WTC11 (cell line): ENCODE measurements around the gene PHC2. TPM values are rescaled to one million over a fixed set of nuclear protein-coding genes. Genes with fewer than 3 reads are reported as not detected.

Source experiments
- ATAC-seq: fragments of 200-7000 bp; cut with Tn5 transposase; 2 replicates; pipeline ENCODE4 v1.10.0; 2021; ENCODE audit warnings: mild to moderate bottlenecking, moderate library complexity
- CTCF ChIA-PET: fragments of 300-600 bp; sonication (Branson Sonifier 250); formaldehyde crosslinking; loops from one replicate; lab custom pipeline; 2021; ENCODE audit warnings: antibody characterized with exemption; lab: Charles Lee
- POLR2A ChIA-PET: fragments of 350-600 bp; sonication (Branson Sonifier 250); formaldehyde crosslinking; loops from one replicate; lab custom pipeline; 2021; ENCODE audit warnings: antibody characterized with exemption; lab: Charles Lee
- DNase-seq: peaks from one replicate; pipeline ENCODE4 v3.0.0; 2021; ENCODE audit warnings: low spot score
- H3K27ac Mint-ChIP-seq: 2 replicates; pipeline ENCODE4 v1.8.0; 2021; ENCODE audit warnings: mixed read lengths
- H3K27me3 Mint-ChIP-seq: 2 replicates; pipeline ENCODE4 v1.8.0; 2021; ENCODE audit warnings: low read depth, mild to moderate bottlenecking, moderate library complexity, mixed read lengths
- H3K36me3 Mint-ChIP-seq: 2 replicates; pipeline ENCODE4 v1.8.0; 2021; ENCODE audit warnings: mixed read lengths
- H3K4me1 Mint-ChIP-seq: 2 replicates; pipeline ENCODE4 v1.8.0; 2022; ENCODE audit warnings: mixed read lengths
- H3K4me3 Mint-ChIP-seq: 2 replicates; pipeline ENCODE4 v1.8.0; 2021; ENCODE audit warnings: mild to moderate bottlenecking, moderate library complexity, mixed read lengths
- H3K9me3 Mint-ChIP-seq: 2 replicates; pipeline ENCODE4 v1.8.0; 2021; ENCODE audit warnings: mixed read lengths
- GRHL2 ChIP-seq: fragments of 250-450 bp; sonication (Bioruptor Pico); IDR thresholded peaks from 2 replicates; pipeline ENCODE4 v1.8.0; 2022; ENCODE audit warnings: mild to moderate bottlenecking, moderate library complexity; ENCODE audit not compliant: insufficient replicate concordance, severe bottlenecking
- KAT7 ChIP-seq: sonication (generic); formaldehyde crosslinking; IDR thresholded peaks from 2 replicates; pipeline ENCODE4 v1.8.1; 2023; ENCODE audit warnings: missing genetic modification reagents, mild to moderate bottlenecking, borderline replicate concordance
- MXD4 ChIP-seq: fragments of 250-450 bp; sonication (Bioruptor Pico); IDR thresholded peaks from 2 replicates; pipeline ENCODE4 v1.8.0; 2021; ENCODE audit warnings: mild to moderate bottlenecking, moderate library complexity, borderline replicate concordance
- NFYB ChIP-seq: sonication (generic); formaldehyde crosslinking; conservative IDR thresholded peaks from 2 replicates; pipeline ENCODE4 v1.8.0; 2022; ENCODE audit warnings: low read depth, missing genetic modification reagents
- NR1H2 ChIP-seq: sonication (generic); formaldehyde crosslinking; IDR thresholded peaks from 2 replicates; pipeline ENCODE4 v1.9.0; 2021; ENCODE audit warnings: mild to moderate bottlenecking, moderate library complexity, missing genetic modification reagents
- NR3C1 ChIP-seq: sonication (generic); formaldehyde crosslinking; conservative IDR thresholded peaks from 2 replicates; pipeline ENCODE4 v1.8.1; 2023; ENCODE audit warnings: low read depth, mild to moderate bottlenecking, missing genetic modification reagents
- RELA ChIP-seq: sonication (generic); formaldehyde crosslinking; IDR thresholded peaks from 2 replicates; pipeline ENCODE4 v1.8.1; 2022; ENCODE audit warnings: missing genetic modification reagents, mild to moderate bottlenecking, borderline replicate concordance
- TEAD1 ChIP-seq: sonication (generic); formaldehyde crosslinking; IDR thresholded peaks from 2 replicates; pipeline ENCODE4 v1.8.0; 2022; ENCODE audit warnings: mild to moderate bottlenecking, missing genetic modification reagents
- ZNF121 ChIP-seq: sonication (generic); formaldehyde crosslinking; IDR thresholded peaks from 2 replicates; pipeline ENCODE4 v1.8.0; 2023; ENCODE audit warnings: missing genetic modification reagents
- ZNF138 ChIP-seq: sonication (generic); formaldehyde crosslinking; conservative IDR thresholded peaks from 2 replicates; pipeline ENCODE4 v1.8.1; 2022; ENCODE audit warnings: mild to moderate bottlenecking, moderate library complexity, missing genetic modification reagents
- ZNF219 ChIP-seq: sonication (generic); formaldehyde crosslinking; IDR thresholded peaks from 2 replicates; pipeline ENCODE4 v1.8.0; 2023; ENCODE audit warnings: missing genetic modification reagents, mild to moderate bottlenecking, borderline replicate concordance
- ZNF232 ChIP-seq: sonication (generic); formaldehyde crosslinking; IDR thresholded peaks from 2 replicates; pipeline ENCODE4 v1.8.0; 2022; ENCODE audit warnings: mild to moderate bottlenecking, missing genetic modification reagents
- ZNF263 ChIP-seq: sonication (generic); formaldehyde crosslinking; IDR thresholded peaks from 2 replicates; pipeline ENCODE4 v1.8.1; 2022; ENCODE audit warnings: low read depth, mild to moderate bottlenecking, moderate library complexity, missing genetic modification reagents
- ZNF416 ChIP-seq: fragments of 250-450 bp; sonication (Bioruptor Pico); IDR thresholded peaks from 2 replicates; pipeline ENCODE4 v1.9.0; 2021; ENCODE audit warnings: mild to moderate bottlenecking, inconsistent platforms
- total RNA-seq: library from RNA; stranded (reverse); gene quantifications from 3 replicates; pipeline ENCODE4 v1.2.3, GENCODE V29; 2021
- TF ChIP-seq, protein P1 (sequence below): sonication (generic); formaldehyde crosslinking; IDR thresholded peaks from 2 replicates; pipeline ENCODE4 v1.8.0; 2022; ENCODE audit warnings: mild to moderate bottlenecking, missing genetic modification reagents
- TF ChIP-seq, protein P2 (sequence below): sonication (generic); formaldehyde crosslinking; IDR thresholded peaks from 2 replicates; pipeline ENCODE4 v1.8.1; 2022; ENCODE audit warnings: mild to moderate bottlenecking, missing genetic modification reagents, moderate library complexity, borderline replicate concordance
- TF ChIP-seq, protein P3 (sequence below): fragments of 250-450 bp; sonication (Bioruptor Pico); IDR thresholded peaks from 2 replicates; pipeline ENCODE4 v1.8.0; 2021; ENCODE audit warnings: mild to moderate bottlenecking
- TF ChIP-seq, protein P4 (sequence below): sonication (generic); formaldehyde crosslinking; IDR thresholded peaks from 2 replicates; pipeline ENCODE4 v1.8.1; 2022; ENCODE audit warnings: mild to moderate bottlenecking, moderate library complexity, missing genetic modification reagents
- TF ChIP-seq, protein P5 (sequence below): fragments of 250-450 bp; sonication (Bioruptor Pico); IDR thresholded peaks from 2 replicates; pipeline ENCODE4 v1.9.0; 2021; ENCODE audit warnings: mild to moderate bottlenecking
- TF ChIP-seq, protein P6 (sequence below): sonication (generic); formaldehyde crosslinking; IDR thresholded peaks from 2 replicates; pipeline ENCODE4 v1.8.0; 2022; ENCODE audit warnings: mild to moderate bottlenecking, missing genetic modification reagents
- TF ChIP-seq, protein P7 (sequence below): sonication (generic); formaldehyde crosslinking; IDR thresholded peaks from 2 replicates; pipeline ENCODE4 v1.8.0; 2023; ENCODE audit warnings: missing genetic modification reagents
- TF ChIP-seq, protein P8 (sequence below): sonication (generic); formaldehyde crosslinking; IDR thresholded peaks from 2 replicates; pipeline ENCODE4 v1.8.1; 2023; ENCODE audit warnings: mild to moderate bottlenecking, missing genetic modification reagents, moderate library complexity
- TF ChIP-seq, protein P9 (sequence below): sonication (generic); formaldehyde crosslinking; IDR thresholded peaks from 2 replicates; pipeline ENCODE4 v1.8.1; 2023; ENCODE audit warnings: mild to moderate bottlenecking, moderate library complexity, missing genetic modification reagents

Gene PHC2
- total RNA-seq, 1 experiment from 2014 or later: 7.0 TPM

DNA sequence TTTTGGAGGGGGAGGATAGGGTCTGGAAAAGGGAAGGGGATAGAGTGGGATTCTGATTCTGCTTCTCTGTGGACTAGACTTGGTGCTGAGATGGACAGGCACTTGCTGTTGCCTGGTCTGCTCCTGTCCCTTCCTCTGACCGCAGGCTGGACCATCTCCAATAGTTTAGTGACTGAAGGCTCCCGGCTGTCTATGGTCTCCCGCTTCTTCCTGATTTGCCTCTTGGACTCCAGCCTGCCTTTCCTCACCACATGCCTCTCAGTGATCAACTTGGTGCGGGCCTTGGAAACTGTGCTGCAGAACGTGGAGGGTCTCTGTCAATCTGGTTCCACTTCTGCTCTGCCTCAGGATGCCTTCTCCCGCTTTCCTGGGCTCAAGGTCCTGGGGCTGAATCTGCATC, 35.3 kb upstream of the PHC2 start:
- H3K27me3 Mint-ChIP-seq: peaks cover 12% of the 10 kb centered on the region
- CTCF ChIA-PET: interaction anchor here (1.2 to 4.0 kb wide), 2 partner anchors 11 to 168 kb away, joined by 4 to 19 read pairs; no protein-coding TSS in a partner anchor
- peaks cover 5% of the 10 kb centered on the region for H3K4me1 Mint-ChIP-seq
- H3K27ac Mint-ChIP-seq: no peak overlapping the region
- ATAC-seq (no peak), DNase-seq (no peak)
- POLR2A ChIA-PET: no interaction called here
- H3K36me3 Mint-ChIP-seq: no peaks in the 10 kb centered on the region
- no peaks in the 10 kb centered on the region for H3K9me3 Mint-ChIP-seq
- no peak overlapping the region for H3K4me3 Mint-ChIP-seq
- TF ChIP-seq ZNF121 (CRISPR knock-in tag): no peak
- TF ChIP-seq, protein P1, sequence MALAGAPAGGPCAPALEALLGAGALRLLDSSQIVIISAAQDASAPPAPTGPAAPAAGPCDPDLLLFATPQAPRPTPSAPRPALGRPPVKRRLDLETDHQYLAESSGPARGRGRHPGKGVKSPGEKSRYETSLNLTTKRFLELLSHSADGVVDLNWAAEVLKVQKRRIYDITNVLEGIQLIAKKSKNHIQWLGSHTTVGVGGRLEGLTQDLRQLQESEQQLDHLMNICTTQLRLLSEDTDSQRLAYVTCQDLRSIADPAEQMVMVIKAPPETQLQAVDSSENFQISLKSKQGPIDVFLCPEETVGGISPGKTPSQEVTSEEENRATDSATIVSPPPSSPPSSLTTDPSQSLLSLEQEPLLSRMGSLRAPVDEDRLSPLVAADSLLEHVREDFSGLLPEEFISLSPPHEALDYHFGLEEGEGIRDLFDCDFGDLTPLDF (CRISPR knock-in tag): no peak
- TF ChIP-seq ZNF416 (CRISPR knock-in tag): no peak
- TF ChIP-seq, protein P2, sequence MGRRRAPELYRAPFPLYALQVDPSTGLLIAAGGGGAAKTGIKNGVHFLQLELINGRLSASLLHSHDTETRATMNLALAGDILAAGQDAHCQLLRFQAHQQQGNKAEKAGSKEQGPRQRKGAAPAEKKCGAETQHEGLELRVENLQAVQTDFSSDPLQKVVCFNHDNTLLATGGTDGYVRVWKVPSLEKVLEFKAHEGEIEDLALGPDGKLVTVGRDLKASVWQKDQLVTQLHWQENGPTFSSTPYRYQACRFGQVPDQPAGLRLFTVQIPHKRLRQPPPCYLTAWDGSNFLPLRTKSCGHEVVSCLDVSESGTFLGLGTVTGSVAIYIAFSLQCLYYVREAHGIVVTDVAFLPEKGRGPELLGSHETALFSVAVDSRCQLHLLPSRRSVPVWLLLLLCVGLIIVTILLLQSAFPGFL (CRISPR knock-in tag): no peak
- TF ChIP-seq GRHL2 (CRISPR knock-in tag): no peak
- no peak for TF ChIP-seq ZNF138 (CRISPR knock-in tag)
- no peak for TF ChIP-seq NFYB (CRISPR knock-in tag)
- no peak for TF ChIP-seq ZNF232 (CRISPR knock-in tag)
- TF ChIP-seq TEAD1 (CRISPR knock-in tag): no peak
- TF ChIP-seq, protein P3, sequence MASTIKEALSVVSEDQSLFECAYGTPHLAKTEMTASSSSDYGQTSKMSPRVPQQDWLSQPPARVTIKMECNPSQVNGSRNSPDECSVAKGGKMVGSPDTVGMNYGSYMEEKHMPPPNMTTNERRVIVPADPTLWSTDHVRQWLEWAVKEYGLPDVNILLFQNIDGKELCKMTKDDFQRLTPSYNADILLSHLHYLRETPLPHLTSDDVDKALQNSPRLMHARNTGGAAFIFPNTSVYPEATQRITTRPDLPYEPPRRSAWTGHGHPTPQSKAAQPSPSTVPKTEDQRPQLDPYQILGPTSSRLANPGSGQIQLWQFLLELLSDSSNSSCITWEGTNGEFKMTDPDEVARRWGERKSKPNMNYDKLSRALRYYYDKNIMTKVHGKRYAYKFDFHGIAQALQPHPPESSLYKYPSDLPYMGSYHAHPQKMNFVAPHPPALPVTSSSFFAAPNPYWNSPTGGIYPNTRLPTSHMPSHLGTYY (CRISPR knock-in tag): no peak
- no peak for TF ChIP-seq ZNF219 (CRISPR knock-in tag)
- TF ChIP-seq, protein P4, sequence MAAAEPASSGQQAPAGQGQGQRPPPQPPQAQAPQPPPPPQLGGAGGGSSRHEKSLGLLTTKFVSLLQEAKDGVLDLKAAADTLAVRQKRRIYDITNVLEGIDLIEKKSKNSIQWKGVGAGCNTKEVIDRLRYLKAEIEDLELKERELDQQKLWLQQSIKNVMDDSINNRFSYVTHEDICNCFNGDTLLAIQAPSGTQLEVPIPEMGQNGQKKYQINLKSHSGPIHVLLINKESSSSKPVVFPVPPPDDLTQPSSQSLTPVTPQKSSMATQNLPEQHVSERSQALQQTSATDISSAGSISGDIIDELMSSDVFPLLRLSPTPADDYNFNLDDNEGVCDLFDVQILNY (CRISPR knock-in tag): no peak
- TF ChIP-seq, protein P5, sequence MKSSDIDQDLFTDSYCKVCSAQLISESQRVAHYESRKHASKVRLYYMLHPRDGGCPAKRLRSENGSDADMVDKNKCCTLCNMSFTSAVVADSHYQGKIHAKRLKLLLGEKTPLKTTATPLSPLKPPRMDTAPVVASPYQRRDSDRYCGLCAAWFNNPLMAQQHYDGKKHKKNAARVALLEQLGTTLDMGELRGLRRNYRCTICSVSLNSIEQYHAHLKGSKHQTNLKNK (CRISPR knock-in tag): no peak
- TF ChIP-seq, protein P6, sequence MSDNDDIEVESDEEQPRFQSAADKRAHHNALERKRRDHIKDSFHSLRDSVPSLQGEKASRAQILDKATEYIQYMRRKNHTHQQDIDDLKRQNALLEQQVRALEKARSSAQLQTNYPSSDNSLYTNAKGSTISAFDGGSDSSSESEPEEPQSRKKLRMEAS (CRISPR knock-in tag): no peak
- no peak for TF ChIP-seq KAT7 (CRISPR knock-in tag)
- TF ChIP-seq NR1H2 (CRISPR knock-in tag): no peak
- TF ChIP-seq RELA (CRISPR knock-in tag): no peak
- no peak for TF ChIP-seq ZNF263 (CRISPR knock-in tag)

DNA sequence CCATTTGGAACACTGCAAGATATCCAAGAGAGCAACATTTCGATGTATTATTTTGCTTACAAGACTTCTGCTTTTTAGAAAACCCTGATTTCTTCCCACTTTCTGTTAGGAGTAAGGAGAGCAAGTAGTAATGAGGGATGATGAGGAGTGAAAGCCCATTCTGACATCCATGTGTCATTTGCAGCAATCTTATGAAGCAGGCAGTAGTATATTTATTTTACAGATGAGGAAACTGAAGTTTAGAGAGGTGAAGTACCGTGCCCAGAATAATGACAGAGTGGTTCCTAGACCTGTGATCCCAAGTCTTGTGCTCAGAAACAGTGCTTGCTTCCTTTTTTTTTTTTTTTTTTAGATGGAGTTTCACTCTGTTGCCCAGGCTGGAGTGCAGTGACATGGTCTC, 34.4 kb upstream of the PHC2 start:
- no peaks in the 10 kb centered on the region for H3K9me3 Mint-ChIP-seq
- POLR2A ChIA-PET: no interaction called here
- no peak overlapping the region for H3K4me3 Mint-ChIP-seq
- H3K36me3 Mint-ChIP-seq: no peaks in the 10 kb centered on the region
- ATAC-seq (no peak), DNase-seq (no peak)
- CTCF ChIA-PET: interaction anchor here (4.0 kb wide), 1 partner anchor 10 kb away, joined by 19 read pairs; no protein-coding TSS in a partner anchor
- H3K4me1 Mint-ChIP-seq: no peaks in the 10 kb centered on the region; the same call in 1 of the 2 replicates
- H3K27ac Mint-ChIP-seq: no peak overlapping the region
- peaks cover 14% of the 10 kb centered on the region for H3K27me3 Mint-ChIP-seq
- TF ChIP-seq NR3C1 (CRISPR knock-in tag) (no peak), MXD4 (CRISPR knock-in tag) (no peak), ZNF416 (CRISPR knock-in tag) (no peak), ZNF138 (CRISPR knock-in tag) (no peak)
- TF ChIP-seq, protein P7, sequence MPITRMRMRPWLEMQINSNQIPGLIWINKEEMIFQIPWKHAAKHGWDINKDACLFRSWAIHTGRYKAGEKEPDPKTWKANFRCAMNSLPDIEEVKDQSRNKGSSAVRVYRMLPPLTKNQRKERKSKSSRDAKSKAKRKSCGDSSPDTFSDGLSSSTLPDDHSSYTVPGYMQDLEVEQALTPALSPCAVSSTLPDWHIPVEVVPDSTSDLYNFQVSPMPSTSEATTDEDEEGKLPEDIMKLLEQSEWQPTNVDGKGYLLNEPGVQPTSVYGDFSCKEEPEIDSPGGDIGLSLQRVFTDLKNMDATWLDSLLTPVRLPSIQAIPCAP (CRISPR knock-in tag): no peak
- TF ChIP-seq, protein P8, sequence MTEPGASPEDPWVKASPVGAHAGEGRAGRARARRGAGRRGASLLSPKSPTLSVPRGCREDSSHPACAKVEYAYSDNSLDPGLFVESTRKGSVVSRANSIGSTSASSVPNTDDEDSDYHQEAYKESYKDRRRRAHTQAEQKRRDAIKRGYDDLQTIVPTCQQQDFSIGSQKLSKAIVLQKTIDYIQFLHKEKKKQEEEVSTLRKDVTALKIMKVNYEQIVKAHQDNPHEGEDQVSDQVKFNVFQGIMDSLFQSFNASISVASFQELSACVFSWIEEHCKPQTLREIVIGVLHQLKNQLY: no peak
- TF ChIP-seq, protein P9, sequence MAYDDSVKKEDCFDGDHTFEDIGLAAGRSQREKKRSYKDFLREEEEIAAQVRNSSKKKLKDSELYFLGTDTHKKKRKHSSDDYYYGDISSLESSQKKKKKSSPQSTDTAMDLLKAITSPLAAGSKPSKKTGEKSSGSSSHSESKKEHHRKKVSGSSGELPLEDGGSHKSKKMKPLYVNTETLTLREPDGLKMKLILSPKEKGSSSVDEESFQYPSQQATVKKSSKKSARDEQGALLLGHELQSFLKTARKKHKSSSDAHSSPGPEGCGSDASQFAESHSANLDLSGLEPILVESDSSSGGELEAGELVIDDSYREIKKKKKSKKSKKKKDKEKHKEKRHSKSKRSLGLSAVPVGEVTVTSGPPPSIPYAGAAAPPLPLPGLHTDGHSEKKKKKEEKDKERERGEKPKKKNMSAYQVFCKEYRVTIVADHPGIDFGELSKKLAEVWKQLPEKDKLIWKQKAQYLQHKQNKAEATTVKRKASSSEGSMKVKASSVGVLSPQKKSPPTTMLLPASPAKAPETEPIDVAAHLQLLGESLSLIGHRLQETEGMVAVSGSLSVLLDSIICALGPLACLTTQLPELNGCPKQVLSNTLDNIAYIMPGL (CRISPR knock-in tag): no peak
